Esophagus muscularis mucosa (tissue), 4 donors: ENCODE measurements around the gene C5orf46. TPM values are rescaled to one million over a fixed set of nuclear protein-coding genes. Genes with fewer than 3 reads are reported as not detected.

Source experiments
- DNase-seq: peaks from one replicate; pipeline ENCODE4 v3.0.0-alpha.2; 2017; ENCODE audit errors: extremely low spot score
- H3K27ac ChIP-seq, 4 donors: fragments of 200-600 bp; sonication (generic); replicated peaks in 1 of 4; 1 replicate in 3 of 4; 2 replicates in 1 of 4; pipeline ENCODE4 v1.5.1; 2016 to 2019; ENCODE audit warnings: mild to moderate bottlenecking in 1 of 4
- H3K27me3 ChIP-seq, 4 donors: fragments of 200-600 bp; sonication (generic); one replicate each; pipeline versions ENCODE4 v1.5.1 to v1.6.0; 2016 to 2019
- H3K36me3 ChIP-seq, 4 donors: fragments of 200-600 bp; sonication (generic); one replicate each; pipeline ENCODE4 v1.5.1; 2016 to 2019
- H3K4me1 ChIP-seq, 4 donors: fragments of 200-600 bp; sonication (generic); one replicate each; pipeline ENCODE4 v1.5.1; 2016 to 2019
- H3K4me3 ChIP-seq, 4 donors: fragments of 200-600 bp; sonication (generic); 1 replicate in 2 of 4; 2 replicates in 2 of 4; pipeline ENCODE4 v1.5.1; 2016 to 2019; ENCODE audit warnings: mild to moderate bottlenecking in 4 of 4, moderate library complexity in 1 of 4
- H3K9me3 ChIP-seq, 4 donors: fragments of 200-600 bp; sonication (generic); 1 replicate in 3 of 4; 2 replicates in 1 of 4; pipeline ENCODE4 v1.5.1; 2016 to 2019
- EP300 ChIP-seq: sonication (generic); formaldehyde crosslinking; IDR thresholded peaks from one replicate; pipeline ENCODE4 v1.6.1; 2017; ENCODE audit warnings: antibody characterized with exemption
- POLR2A ChIP-seq: fragments of 450-650 bp; IDR thresholded peaks from one replicate; pipeline ENCODE4 v1.6.1; 2017; ENCODE audit warnings: antibody characterized with exemption, moderate library complexity, mild to moderate bottlenecking, low read depth
- POLR2AphosphoS5 ChIP-seq, 2 donors: sonication (generic); formaldehyde crosslinking; IDR thresholded peaks; one replicate each; pipeline ENCODE4 v1.6.1; 2017; ENCODE audit warnings: antibody characterized with exemption in 2 of 2
- WGBS: methylation state at CpG from one replicate; pipeline ENCODE4 v1.1.5; 2018; 5-methylcytosine and 5-hydroxymethylcytosine counted together
- intact Hi-C: fragments of 100-400 bp; cut with DNase I; formaldehyde crosslinking; loops from one replicate; pipeline ENCODE4 v1.15.1; 2023
- total RNA-seq, 4 donors: library from RNA; depleted of rRNA; stranded (reverse); fragments of >200 nt; gene quantifications; one replicate each; pipeline versions ENCODE4 v1.1.0 to v1.2.1, GENCODE V29; 2016
- TF ChIP-seq, protein P1 (sequence below), 3 experiments: fragments of 200-600 bp in 2 of 3; fragments of 450-650 bp in 1 of 3; sonication (generic) in 2 of 3; IDR thresholded peaks; one replicate each; pipeline ENCODE4 v1.5.1; 2017 to 2019; ENCODE audit warnings: antibody characterized with exemption in 3 of 3, mild to moderate bottlenecking in 2 of 3, moderate library complexity in 1 of 3

The C5orf46 gene
- total RNA-seq, 4 donors from 2014 or later: not detected

GRCh38 chr5:147880487-147880886 is 25.9 kb downstream of the C5orf46 start:
- DNase-seq: no peak
- intact Hi-C loops: no loop called here
- Histone ChIP-seq H3K27ac (no peak overlapping the region), H3K9me3 (no peaks in the 10 kb centered on the region), H3K27me3 (no peaks in the 10 kb centered on the region), H3K4me3 (no peak overlapping the region), H3K4me1 (no peaks in the 10 kb centered on the region), H3K36me3 (no peaks in the 10 kb centered on the region)
- 91% methylated on average over 2 of the region's 2 CpGs for WGBS
- TF ChIP-seq POLR2A (no peak), EP300 (no peak)
- TF ChIP-seq, protein P1, sequence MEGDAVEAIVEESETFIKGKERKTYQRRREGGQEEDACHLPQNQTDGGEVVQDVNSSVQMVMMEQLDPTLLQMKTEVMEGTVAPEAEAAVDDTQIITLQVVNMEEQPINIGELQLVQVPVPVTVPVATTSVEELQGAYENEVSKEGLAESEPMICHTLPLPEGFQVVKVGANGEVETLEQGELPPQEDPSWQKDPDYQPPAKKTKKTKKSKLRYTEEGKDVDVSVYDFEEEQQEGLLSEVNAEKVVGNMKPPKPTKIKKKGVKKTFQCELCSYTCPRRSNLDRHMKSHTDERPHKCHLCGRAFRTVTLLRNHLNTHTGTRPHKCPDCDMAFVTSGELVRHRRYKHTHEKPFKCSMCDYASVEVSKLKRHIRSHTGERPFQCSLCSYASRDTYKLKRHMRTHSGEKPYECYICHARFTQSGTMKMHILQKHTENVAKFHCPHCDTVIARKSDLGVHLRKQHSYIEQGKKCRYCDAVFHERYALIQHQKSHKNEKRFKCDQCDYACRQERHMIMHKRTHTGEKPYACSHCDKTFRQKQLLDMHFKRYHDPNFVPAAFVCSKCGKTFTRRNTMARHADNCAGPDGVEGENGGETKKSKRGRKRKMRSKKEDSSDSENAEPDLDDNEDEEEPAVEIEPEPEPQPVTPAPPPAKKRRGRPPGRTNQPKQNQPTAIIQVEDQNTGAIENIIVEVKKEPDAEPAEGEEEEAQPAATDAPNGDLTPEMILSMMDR (IDR thresholded peaks at IDR 0.05): no peak

- DNase-seq: no peak
- Histone ChIP-seq H3K9me3 (no peaks in the 10 kb centered on the region), H3K27ac (no peak overlapping the region), H3K4me1 (no peaks in the 10 kb centered on the region), H3K4me3 (no peak overlapping the region), H3K27me3 (no peaks in the 10 kb centered on the region), H3K36me3 (no peaks in the 10 kb centered on the region)
- intact Hi-C loops: no loop called here
- TF ChIP-seq, protein P1 (IDR thresholded peaks at IDR 0.05): no peak
- 91% methylated on average over 3 of the region's 3 CpGs for WGBS
Measured at GRCh38 chr5:147879784-147880183, 26.6 kb downstream of the C5orf46 start.

- Histone ChIP-seq H3K36me3 (no peaks in the 10 kb centered on the region), H3K4me1 (no peaks in the 10 kb centered on the region), H3K27me3 (no peaks in the 10 kb centered on the region), H3K9me3 (no peaks in the 10 kb centered on the region), H3K4me3 (no peak within 1 kb of the TSS), H3K27ac (no peak within 1 kb of the TSS)
- intact Hi-C loops: no loop called here
- no peak for DNase-seq
- WGBS: 81% methylated on average over 2 of the region's 2 CpGs
- TF ChIP-seq, protein P1 (IDR thresholded peaks at IDR 0.05): no peak
- TF ChIP-seq POLR2AphosphoS5 (IDR thresholded peaks at IDR 0.05) (no peak), EP300 (no peak), POLR2A (no peak)
Measured at GRCh38 chr5:147878066-147878759, 28.1 kb downstream of the C5orf46 start, which contains the start of gene SCGB3A2. TSS of gene SCGB3A2 (plus strand) at chr5:147878711. CDS start at chr5:147878804, 93 bp downstream.

DNA sequence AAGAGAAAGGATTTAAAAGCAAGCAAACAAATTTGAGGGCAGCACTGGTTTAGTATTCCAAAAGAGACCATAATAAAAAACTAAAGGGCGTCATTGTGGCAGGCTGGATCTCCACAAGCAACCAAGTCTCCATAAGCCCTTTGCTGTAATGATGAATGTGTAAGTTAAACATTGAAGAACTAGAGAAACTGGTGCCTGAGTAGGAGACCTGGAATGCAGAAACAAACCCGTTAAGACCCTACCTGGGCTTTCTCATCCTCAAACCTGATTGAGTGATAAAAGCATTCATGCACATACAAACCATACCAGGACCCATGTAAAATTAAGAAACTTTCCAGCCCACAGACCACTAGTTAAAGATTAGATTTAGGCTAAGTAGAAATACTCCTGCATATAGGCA is 29.7 kb downstream of the C5orf46 start:
- Histone ChIP-seq H3K4me1 (no peaks in the 10 kb centered on the region), H3K27ac (no peak overlapping the region), H3K27me3 (no peaks in the 10 kb centered on the region), H3K36me3 (no peaks in the 10 kb centered on the region), H3K4me3 (no peak overlapping the region), H3K9me3 (no peaks in the 10 kb centered on the region)
- TF ChIP-seq EP300: no peak
- WGBS: 66% methylated on average over 2 of the region's 2 CpGs
- no peak for DNase-seq
- intact Hi-C loops: no loop called here

- Histone ChIP-seq H3K36me3 (no peaks in the 10 kb centered on the region), H3K4me3 (no peak overlapping the region), H3K27ac (no peak overlapping the region), H3K9me3 (no peaks in the 10 kb centered on the region), H3K27me3 (no peaks in the 10 kb centered on the region), H3K4me1 (no peaks in the 10 kb centered on the region)
- TF ChIP-seq, protein P1 (IDR thresholded peaks at IDR 0.05): no peak
- TF ChIP-seq EP300: no peak
- TF ChIP-seq POLR2A: no peak
- TF ChIP-seq POLR2AphosphoS5 (IDR thresholded peaks at IDR 0.05): no peak
- intact Hi-C loops: no loop called here
- DNase-seq: no peak
Measured at GRCh38 chr5:147876141-147876540, 30.2 kb downstream of the C5orf46 start.
